H9 (cell line): Measurements from ENCODE around the gene POLR2L. TPM values are rescaled to one million over a fixed set of nuclear protein-coding genes. Genes with fewer than 3 reads are reported as not detected.

Experiments used
- DNase-seq: peaks from one replicate; pipeline ENCODE4 v3.0.0-alpha.2; 2017
- H2AFZ ChIP-seq: one replicate; pipeline ENCODE4 v1.6.1; 2013; ENCODE audit warnings: mild to moderate bottlenecking, low read length, control low read depth, moderate library complexity
- H2AK5ac ChIP-seq: 2 replicates; pipeline ENCODE4 v1.6.1; 2013; ENCODE audit warnings: low read length, control low read depth, mixed read lengths; ENCODE audit not compliant: insufficient read length
- H2BK120ac ChIP-seq: one replicate; pipeline ENCODE4 v1.6.1; 2013; ENCODE audit warnings: low read depth, mild to moderate bottlenecking, low read length, control low read depth, inconsistent platforms; ENCODE audit not compliant: poor library complexity, severe bottlenecking
- H2BK12ac ChIP-seq: 2 replicates; pipeline ENCODE4 v1.6.1; 2013; ENCODE audit warnings: low read length, control low read depth, mixed read lengths, low read depth; ENCODE audit not compliant: insufficient read length
- H2BK15ac ChIP-seq: 2 replicates; pipeline ENCODE4 v1.6.1; 2013; ENCODE audit warnings: low read depth, low read length, control low read depth
- H2BK20ac ChIP-seq: one replicate; pipeline ENCODE4 v1.6.1; 2013; ENCODE audit warnings: low read depth, mild to moderate bottlenecking, low read length, control low read depth, inconsistent platforms; ENCODE audit not compliant: poor library complexity, severe bottlenecking
- H2BK5ac ChIP-seq: 2 replicates; pipeline ENCODE4 v1.6.1; 2013; ENCODE audit warnings: low read length, control low read depth, mixed read lengths; ENCODE audit not compliant: insufficient read length
- H3K14ac ChIP-seq: 2 replicates; pipeline ENCODE4 v1.6.1; 2013; ENCODE audit warnings: low read length, control low read depth; ENCODE audit not compliant: insufficient read depth
- H3K18ac ChIP-seq: 2 replicates; pipeline ENCODE4 v1.6.1; 2013; ENCODE audit warnings: low read depth, mild to moderate bottlenecking, mixed read lengths, low read length, control low read depth; ENCODE audit not compliant: insufficient read length
- H3K23ac ChIP-seq: 2 replicates; pipeline ENCODE4 v1.6.1; 2013; ENCODE audit warnings: low read length, control low read depth, mixed read lengths, low read depth; ENCODE audit not compliant: insufficient read length
- H3K23me2 ChIP-seq: 2 replicates; pipeline ENCODE4 v1.6.1; 2013; ENCODE audit warnings: low read depth, mild to moderate bottlenecking, mixed read lengths, low read length, control low read depth; ENCODE audit not compliant: insufficient read length, poor library complexity, severe bottlenecking
- H3K27ac ChIP-seq: 2 replicates; pipeline ENCODE4 v1.5.1; 2013; ENCODE audit warnings: low read length, control low read depth, mixed read lengths, low read depth; ENCODE audit not compliant: insufficient read length
- H3K27me3 ChIP-seq: 2 replicates; pipeline ENCODE4 v1.6.1; 2013; ENCODE audit warnings: low read length, control low read depth, inconsistent platforms; ENCODE audit not compliant: insufficient read depth
- H3K4ac ChIP-seq: 2 replicates; pipeline ENCODE4 v1.6.1; 2013; ENCODE audit warnings: low read depth, mild to moderate bottlenecking, control low read depth, inconsistent platforms, low read length, moderate library complexity
- H3K4me1 ChIP-seq: 2 replicates; pipeline ENCODE4 v1.6.1; 2013; ENCODE audit warnings: low read length, control low read depth, inconsistent platforms; ENCODE audit not compliant: insufficient read depth
- H3K4me2 ChIP-seq: 2 replicates; pipeline ENCODE4 v1.6.1; 2013; ENCODE audit warnings: low read length, control low read depth, mixed read lengths; ENCODE audit not compliant: insufficient read length, insufficient read depth
- H3K56ac ChIP-seq: 2 replicates; pipeline ENCODE4 v1.6.1; 2013; ENCODE audit warnings: low read depth, mild to moderate bottlenecking, mixed read lengths, low read length, control low read depth; ENCODE audit not compliant: insufficient read length
- H3K79me1 ChIP-seq: 2 replicates; pipeline ENCODE4 v1.6.1; 2013; ENCODE audit warnings: low read depth, mild to moderate bottlenecking, moderate library complexity, low read length, control low read depth, inconsistent platforms; ENCODE audit not compliant: insufficient read depth, poor library complexity, severe bottlenecking
- H3K79me2 ChIP-seq: 2 replicates; pipeline ENCODE4 v1.6.1; 2013; ENCODE audit warnings: low read length, control low read depth, inconsistent platforms; ENCODE audit not compliant: insufficient read depth
- H3K9ac ChIP-seq: 2 replicates; pipeline ENCODE4 v1.6.1; 2013; ENCODE audit warnings: low read length, control low read depth, mixed read lengths; ENCODE audit not compliant: insufficient read length; ENCODE audit errors: extremely low read depth
- H3K9me3 ChIP-seq: one replicate; pipeline ENCODE4 v1.6.1; 2013; ENCODE audit warnings: low read depth, low read length, inconsistent platforms; ENCODE audit not compliant: control insufficient read depth
- H3T11ph ChIP-seq: one replicate; pipeline ENCODE4 v1.6.1; 2013; ENCODE audit warnings: mild to moderate bottlenecking, low read length, control low read depth, inconsistent platforms
- H4K20me1 ChIP-seq: one replicate; pipeline ENCODE4 v1.6.1; 2013; ENCODE audit not compliant: control insufficient read depth, insufficient read length, insufficient read depth
- H4K5ac ChIP-seq: 2 replicates; pipeline ENCODE4 v1.6.1; 2013; ENCODE audit warnings: low read depth, mild to moderate bottlenecking, mixed read lengths, low read length, control low read depth; ENCODE audit not compliant: insufficient read length
- H4K8ac ChIP-seq: replicated peaks from 2 replicates; pipeline ENCODE4 v1.6.1; 2013; ENCODE audit warnings: low read length, control low read depth, mixed read lengths, low read depth; ENCODE audit not compliant: insufficient read length
- H4K91ac ChIP-seq: 2 replicates; pipeline ENCODE4 v1.6.1; 2013; ENCODE audit warnings: low read depth, mild to moderate bottlenecking, moderate library complexity, mixed read lengths, low read length, control low read depth; ENCODE audit not compliant: insufficient read length
- H3K27ac Mint-ChIP-seq, 3 experiments: 2 replicates in 2 of 3; 3 replicates in 1 of 3; pipeline ENCODE4 v1.8.0; 2020 to 2021; ENCODE audit warnings: mixed read lengths in 3 of 3, mild to moderate bottlenecking in 1 of 3, moderate library complexity in 1 of 3
- H3K27me3 Mint-ChIP-seq: 2 replicates; pipeline ENCODE4 v1.8.0; 2021; ENCODE audit warnings: low read depth, mild to moderate bottlenecking, moderate library complexity, mixed read lengths
- H3K36me3 Mint-ChIP-seq, 3 experiments: 2 replicates in 2 of 3; 3 replicates in 1 of 3; pipeline ENCODE4 v1.8.0; 2020 to 2021; ENCODE audit warnings: low read depth in 3 of 3, mixed read lengths in 3 of 3; ENCODE audit not compliant: insufficient read depth in 1 of 3
- H3K4me1 Mint-ChIP-seq, 2 experiments: 2 replicates each; pipeline ENCODE4 v1.8.0; 2020; ENCODE audit warnings: mixed read lengths in 2 of 2
- H3K4me3 Mint-ChIP-seq, 2 experiments: 2 replicates in 1 of 2; 3 replicates in 1 of 2; pipeline ENCODE4 v1.8.0; 2020 to 2021; ENCODE audit warnings: mild to moderate bottlenecking in 2 of 2, mixed read lengths in 2 of 2, moderate library complexity in 1 of 2
- H3K9me3 Mint-ChIP-seq, 2 experiments: 2 replicates in 1 of 2; 3 replicates in 1 of 2; pipeline ENCODE4 v1.8.0; 2020; ENCODE audit warnings: mild to moderate bottlenecking in 2 of 2, mixed read lengths in 2 of 2, moderate library complexity in 1 of 2
- WGBS: extraction: QIAGEN DNeasy Blood & Tissue Kit; methylation state at CpG from one replicate; pipeline ENCODE4 v1.1.7; 2013; ENCODE audit warnings: missing lambda C conversion rate, low lambda C conversion rate, mixed read lengths; ENCODE audit not compliant: insufficient read length; ENCODE audit errors: extremely low coverage; 5-methylcytosine and 5-hydroxymethylcytosine counted together
- total RNA-seq: library from RNA; stranded (reverse); gene quantifications from 2 replicates; pipeline ENCODE4 v1.2.1, GENCODE V29; 2021
- TF ChIP-seq, protein P1 (sequence below): fragments of 200-600 bp; sonication (generic); conservative IDR thresholded peaks from 3 replicates; pipeline ENCODE4 v1.8.0; 2021; ENCODE audit warnings: antibody characterized with exemption, mild to moderate bottlenecking

The POLR2L gene
- total RNA-seq, 1 experiment from 2014 or later = 135 TPM

DNA sequence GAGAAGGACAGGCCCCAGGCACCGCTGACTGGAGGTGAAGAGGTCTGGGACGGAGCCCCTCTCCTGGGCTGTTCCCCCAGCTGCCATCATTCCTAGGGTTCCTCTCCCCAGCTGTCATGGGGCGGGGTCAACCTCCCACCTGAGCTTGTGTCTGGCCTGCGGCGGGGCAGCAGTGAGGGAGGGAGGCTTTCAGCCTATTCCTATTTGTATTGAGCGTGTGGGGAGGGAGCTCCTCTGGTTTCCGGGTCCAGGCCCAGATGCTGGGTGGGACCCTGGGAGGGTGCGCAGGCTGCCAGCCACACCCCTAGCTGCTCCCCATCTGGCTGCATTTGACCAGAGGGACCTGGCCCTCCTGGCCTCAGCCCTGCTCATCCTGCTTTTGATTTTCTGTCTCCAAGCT lies 14.1 kb upstream of the POLR2L start:
- Histone ChIP-seq H3K9ac (no peak overlapping the region), H4K20me1 (no peaks in the 10 kb centered on the region), H3K4ac (no peak overlapping the region), H3K27ac (no peak overlapping the region), H3K79me2 (no peaks in the 10 kb centered on the region), H3K18ac (no peak overlapping the region), H2AK5ac (no peak overlapping the region), H3K27me3 (no peaks in the 10 kb centered on the region), H2AFZ (no peak overlapping the region), H4K8ac (no peak overlapping the region), H4K91ac (no peak overlapping the region), H2BK5ac (no peak overlapping the region), H3K56ac (no peak overlapping the region), H2BK12ac (no peak overlapping the region), H2BK15ac (no peak overlapping the region), H3K4me2 (no peak overlapping the region), H3T11ph (no peak overlapping the region), H2BK120ac (no peak overlapping the region), H3K4me1 (no peaks in the 10 kb centered on the region), H3K9me3 (no peaks in the 10 kb centered on the region), H4K5ac (no peak overlapping the region), H3K23ac (no peak overlapping the region), H3K23me2 (no peaks in the 10 kb centered on the region), H3K14ac (no peak overlapping the region), H3K79me1 (no peaks in the 10 kb centered on the region), H2BK20ac (no peak overlapping the region)
- peaks cover 16% of the 10 kb centered on the region for H3K27me3 Mint-ChIP-seq
- DNase-seq = no peak
- no peak overlapping the region for H3K27ac Mint-ChIP-seq
- no peak overlapping the region for H3K4me3 Mint-ChIP-seq
- TF ChIP-seq, protein P1, sequence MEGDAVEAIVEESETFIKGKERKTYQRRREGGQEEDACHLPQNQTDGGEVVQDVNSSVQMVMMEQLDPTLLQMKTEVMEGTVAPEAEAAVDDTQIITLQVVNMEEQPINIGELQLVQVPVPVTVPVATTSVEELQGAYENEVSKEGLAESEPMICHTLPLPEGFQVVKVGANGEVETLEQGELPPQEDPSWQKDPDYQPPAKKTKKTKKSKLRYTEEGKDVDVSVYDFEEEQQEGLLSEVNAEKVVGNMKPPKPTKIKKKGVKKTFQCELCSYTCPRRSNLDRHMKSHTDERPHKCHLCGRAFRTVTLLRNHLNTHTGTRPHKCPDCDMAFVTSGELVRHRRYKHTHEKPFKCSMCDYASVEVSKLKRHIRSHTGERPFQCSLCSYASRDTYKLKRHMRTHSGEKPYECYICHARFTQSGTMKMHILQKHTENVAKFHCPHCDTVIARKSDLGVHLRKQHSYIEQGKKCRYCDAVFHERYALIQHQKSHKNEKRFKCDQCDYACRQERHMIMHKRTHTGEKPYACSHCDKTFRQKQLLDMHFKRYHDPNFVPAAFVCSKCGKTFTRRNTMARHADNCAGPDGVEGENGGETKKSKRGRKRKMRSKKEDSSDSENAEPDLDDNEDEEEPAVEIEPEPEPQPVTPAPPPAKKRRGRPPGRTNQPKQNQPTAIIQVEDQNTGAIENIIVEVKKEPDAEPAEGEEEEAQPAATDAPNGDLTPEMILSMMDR = no peak
- peaks cover 0 to 13% (median 0%) of the 10 kb centered on the region in 3 experiments; a peak in 3 of 7 replicates for H3K36me3 Mint-ChIP-seq
- H3K4me1 Mint-ChIP-seq = peaks cover 4 to 61% of the 10 kb centered on the region in 2 experiments
- WGBS = no CpG with 5 or more reads among the region's 8 CpGs
- H3K9me3 Mint-ChIP-seq = no peaks in the 10 kb centered on the region
